ENCODE results near the gene NOL6. TPM values are rescaled to one million over a fixed set of nuclear protein-coding genes. Genes with fewer than 3 reads are reported as not detected.

NOL6 gene
- total and polyA plus RNA-seq, 10 of the 15 experiments (the other 5 are each of a cell fraction or from before 2014, with no cell fraction given): 8.3 to 53.2 (median 33.1) TPM

GRCh38 chr9:33455945-33456344, 17.8 kb downstream of the NOL6 start:
- FAIRE-seq: no peak
- ChIA-PET RAD21 (ENCODE audit: unreplicated experiment) (interaction anchor here (1.5 kb wide), 1 partner anchor 11 kb away, joined by 5 read pairs; no protein-coding TSS in a partner anchor), SMC1A (ENCODE audit: uncharacterized antibody, unreplicated experiment) (interaction anchor here (0.8 kb wide), 1 partner anchor 18 kb away, joined by 3 read pairs; the partner anchor contains the start of gene NOL6), POLR2A (interaction anchor here (0.7 kb wide), 1 partner anchor 9 kb away, joined by 3 read pairs; the partner anchor contains the start of gene AQP3), CTCF (interaction anchor here (7.2 kb wide), 1 partner anchor 12 kb away, joined by 154 read pairs; the partner anchor contains the start of gene NOL6)
- intact Hi-C loops (cut with micrococcal nuclease; ENCODE audit: unreplicated experiment) (loop anchor here (10.0 kb wide), 1 partner anchor 171 kb away; no protein-coding TSS in a partner anchor), in situ Hi-C loops (cut with MboI) (no loop called here)
- H3K4me3 ChIP-seq: no peak overlapping the region
- no peaks in the 10 kb centered on the region for H3K27me3 ChIP-seq (replicated peaks in 1 of 2; ENCODE audit: control insufficient read depth in 2 of 2, insufficient read depth in 2 of 2, low read length in 1 of 2)
- H3K36me3 ChIP-seq (ENCODE audit: control insufficient read depth in 2 of 2, insufficient read depth in 2 of 2, low read length in 1 of 2): no peaks in the 10 kb centered on the region; a peak in 3 of 4 replicates
- no peak for ATAC-seq
- H3K9me3 ChIP-seq (replicated peaks; ENCODE audit: control insufficient read depth, insufficient read depth, low read length): no peaks in the 10 kb centered on the region
- 74% methylated on average over 6 of the region's 7 CpGs for WGBS (ENCODE audit: insufficient coverage, insufficient replicate concordance, low lambda C conversion rate, missing lambda C conversion rate)
- H3K79me2 ChIP-seq (ENCODE audit: control insufficient read depth, insufficient read depth, low read length): no peaks in the 10 kb centered on the region
- no peak for DNase-seq (ENCODE audit: low read depth, low spot score)
- H3K9ac ChIP-seq (ENCODE audit: control insufficient read depth, insufficient read depth, low read length): no peak overlapping the region
- no TSS peak for BruUV-seq (replicated peaks)
- TF ChIP-seq CEBPB (IDR thresholded peaks at IDR 0.05; ENCODE audit: borderline replicate concordance in 1 of 2, low read depth in 2 of 2, low read length in 2 of 2): no peak
- no peak for TF ChIP-seq CHD1 (IDR thresholded peaks at IDR 0.05; ENCODE audit: low read depth, low read length)
- TF ChIP-seq ZZZ3 (IDR thresholded peaks at IDR 0.05; ENCODE audit: control insufficient read depth, insufficient read length, low read depth): no peak
- no peak for TF ChIP-seq NBN (IDR thresholded peaks at IDR 0.05)
- TF ChIP-seq CUX1 (IDR thresholded peaks at IDR 0.05; ENCODE audit: insufficient replicate concordance, low read depth, low read length): no peak
- TF ChIP-seq NRF1 (conservative IDR thresholded peaks at IDR 0.05; ENCODE audit: low read depth, low read length): no peak
- TF ChIP-seq MTA3 (IDR thresholded peaks at IDR 0.05; ENCODE audit: borderline replicate concordance, low read length): no peak
- TF ChIP-seq POU2F2 (IDR thresholded peaks at IDR 0.05; ENCODE audit: borderline replicate concordance, low read depth, low read length): no peak
- no peak for TF ChIP-seq KLF5 (IDR thresholded peaks at IDR 0.05; ENCODE audit: partially characterized antibody)
- TF ChIP-seq BMI1 (IDR thresholded peaks at IDR 0.05; ENCODE audit: borderline replicate concordance): no peak
- no peak for TF ChIP-seq BHLHE40 (IDR thresholded peaks at IDR 0.05; ENCODE audit: borderline replicate concordance in 1 of 2, low read depth in 2 of 2, low read length in 1 of 2)
- TF ChIP-seq CHD2 (IDR thresholded peaks at IDR 0.05; ENCODE audit: borderline replicate concordance, low read depth, low read length): no peak
- TF ChIP-seq E2F8 (IDR thresholded peaks at IDR 0.05; ENCODE audit: low read depth, partially characterized antibody): no peak
- no peak for TF ChIP-seq GABPA (IDR thresholded peaks at IDR 0.05; ENCODE audit: low read depth)
- no peak overlapping the region for H3K27ac ChIP-seq (ENCODE audit: control insufficient read depth, insufficient read depth)
- peaks cover 43% of the 10 kb centered on the region for H3K4me1 ChIP-seq (ENCODE audit: control insufficient read depth, insufficient read depth, low read length)
- H4K20me1 ChIP-seq (ENCODE audit: control insufficient read depth, insufficient read depth): peaks cover 3% of the 10 kb centered on the region; the same call in 1 of the 2 replicates
- H2AFZ ChIP-seq (ENCODE audit: control insufficient read depth, low read depth, low read length): no peak overlapping the region
- H3K4me2 ChIP-seq (ENCODE audit: control insufficient read depth, insufficient read depth): no peak overlapping the region

All from GM12878 (cell line).